ENCODE results near the gene HDAC5.

HDAC5 gene

DNA sequence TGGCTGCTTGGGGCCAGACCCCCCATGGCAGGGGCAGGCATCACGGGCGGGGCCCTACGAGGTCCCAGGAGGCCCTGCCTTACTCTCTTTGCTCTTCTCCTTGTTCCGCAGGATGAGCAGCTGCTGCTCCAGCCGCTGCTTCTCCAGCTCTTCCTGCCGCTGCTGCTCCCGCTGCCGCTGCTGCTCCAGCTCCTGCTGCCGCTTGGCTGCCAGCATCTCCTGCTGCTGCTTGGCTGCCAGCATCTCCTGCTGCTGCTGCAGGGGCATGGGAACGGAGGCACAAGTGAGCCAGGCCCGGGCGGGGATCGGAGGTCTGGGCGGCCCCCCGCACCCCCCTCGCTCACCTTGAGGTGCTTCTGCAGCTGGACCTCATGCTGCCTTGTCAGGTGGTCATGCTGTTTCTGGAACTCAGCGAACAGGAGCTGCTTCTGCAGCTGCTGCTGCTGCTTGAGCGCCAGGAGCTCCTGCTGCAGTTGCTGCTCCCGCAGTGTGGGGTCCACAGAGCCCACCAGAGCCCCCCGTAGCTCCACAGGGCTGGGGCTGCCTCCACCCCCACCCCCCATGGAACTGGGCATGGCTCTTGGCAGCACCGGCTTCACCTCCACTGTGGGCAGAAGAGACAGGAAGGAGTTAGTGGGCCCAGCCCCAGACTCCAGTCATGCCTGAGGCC, 30.1 kb downstream of the HDAC5 start:
- Histone ChIP-seq H3K79me2 (ENCODE audit: insufficient read depth, low read length) (no peaks in the 10 kb centered on the region), H2AFZ (ENCODE audit: low read depth, low read length) (no peak overlapping the region), H3K9ac (ENCODE audit: low read depth, low read length) (no peak overlapping the region), H3K4me3 (ENCODE audit: low read depth in 1 of 2, low read length in 2 of 2) (no peak overlapping the region), H4K20me1 (ENCODE audit: insufficient read depth, low read length) (no peaks in the 10 kb centered on the region), H3K27me3 (ENCODE audit: insufficient read depth, low read length, poor library complexity) (no peaks in the 10 kb centered on the region), H3K36me3 (ENCODE audit: insufficient read depth, low read length) (no peaks in the 10 kb centered on the region), H3K9me3 (ENCODE audit: insufficient read depth, low read length, severe bottlenecking) (no peaks in the 10 kb centered on the region), H3K4me2 (ENCODE audit: insufficient read depth, low read length) (no peak overlapping the region), H3K27ac (ENCODE audit: low read length) (no peak overlapping the region), H3K4me1 (ENCODE audit: insufficient read depth, low read length) (peaks cover 14% of the 10 kb centered on the region)
- no peak for ATAC-seq (ENCODE audit: insufficient read depth, low read depth)
- no peak for TF ChIP-seq EZH2 (IDR thresholded peaks at IDR 0.05; ENCODE audit: borderline replicate concordance, low read depth, low read length, severe bottlenecking)
- TF ChIP-seq, protein P1, sequence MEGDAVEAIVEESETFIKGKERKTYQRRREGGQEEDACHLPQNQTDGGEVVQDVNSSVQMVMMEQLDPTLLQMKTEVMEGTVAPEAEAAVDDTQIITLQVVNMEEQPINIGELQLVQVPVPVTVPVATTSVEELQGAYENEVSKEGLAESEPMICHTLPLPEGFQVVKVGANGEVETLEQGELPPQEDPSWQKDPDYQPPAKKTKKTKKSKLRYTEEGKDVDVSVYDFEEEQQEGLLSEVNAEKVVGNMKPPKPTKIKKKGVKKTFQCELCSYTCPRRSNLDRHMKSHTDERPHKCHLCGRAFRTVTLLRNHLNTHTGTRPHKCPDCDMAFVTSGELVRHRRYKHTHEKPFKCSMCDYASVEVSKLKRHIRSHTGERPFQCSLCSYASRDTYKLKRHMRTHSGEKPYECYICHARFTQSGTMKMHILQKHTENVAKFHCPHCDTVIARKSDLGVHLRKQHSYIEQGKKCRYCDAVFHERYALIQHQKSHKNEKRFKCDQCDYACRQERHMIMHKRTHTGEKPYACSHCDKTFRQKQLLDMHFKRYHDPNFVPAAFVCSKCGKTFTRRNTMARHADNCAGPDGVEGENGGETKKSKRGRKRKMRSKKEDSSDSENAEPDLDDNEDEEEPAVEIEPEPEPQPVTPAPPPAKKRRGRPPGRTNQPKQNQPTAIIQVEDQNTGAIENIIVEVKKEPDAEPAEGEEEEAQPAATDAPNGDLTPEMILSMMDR (IDR thresholded peaks at IDR 0.05; ENCODE audit: borderline replicate concordance, extremely low read depth, low read length, poor library complexity, severe bottlenecking), result no peak
- DNase-seq, result no peak

DNA sequence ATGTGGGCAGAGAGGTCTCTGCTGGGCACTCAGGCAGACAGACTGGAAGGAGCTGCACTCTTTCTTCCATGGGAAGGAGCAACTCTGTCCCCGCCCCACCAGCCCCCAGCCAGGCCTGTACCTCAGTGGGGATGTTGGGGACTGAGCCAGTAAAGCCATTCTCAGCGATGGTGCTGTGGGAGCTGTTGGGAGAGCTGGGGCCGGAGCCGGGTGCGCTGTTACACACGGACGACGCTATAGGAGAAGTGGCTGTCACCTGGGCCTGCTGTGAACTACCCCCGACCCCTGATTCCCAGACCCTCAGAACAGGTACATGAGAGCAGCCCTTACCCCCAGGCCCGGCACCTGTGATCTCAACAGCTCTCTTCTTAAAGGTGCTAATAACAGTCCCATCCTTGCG, 31.4 kb downstream of the HDAC5 start:
- Histone ChIP-seq H3K36me3 (ENCODE audit: insufficient read depth, low read length) (no peaks in the 10 kb centered on the region), H3K4me1 (ENCODE audit: insufficient read depth, low read length) (peaks cover 14% of the 10 kb centered on the region), H4K20me1 (ENCODE audit: insufficient read depth, low read length) (no peaks in the 10 kb centered on the region), H2AFZ (ENCODE audit: low read depth, low read length) (no peak overlapping the region), H3K9me3 (ENCODE audit: insufficient read depth, low read length, severe bottlenecking) (no peaks in the 10 kb centered on the region), H3K4me2 (ENCODE audit: insufficient read depth, low read length) (no peak overlapping the region), H3K4me3 (ENCODE audit: low read depth in 1 of 2, low read length in 2 of 2) (no peak overlapping the region), H3K9ac (ENCODE audit: low read depth, low read length) (no peak overlapping the region), H3K27me3 (ENCODE audit: insufficient read depth, low read length, poor library complexity) (no peaks in the 10 kb centered on the region), H3K27ac (ENCODE audit: low read length) (no peak overlapping the region), H3K79me2 (ENCODE audit: insufficient read depth, low read length) (no peaks in the 10 kb centered on the region)
- DNase-seq (no peak), ATAC-seq (ENCODE audit: insufficient read depth, low read depth) (no peak)
- TF ChIP-seq, protein P1 (IDR thresholded peaks at IDR 0.05; ENCODE audit: borderline replicate concordance, extremely low read depth, low read length, poor library complexity, severe bottlenecking), result no peak

DNA sequence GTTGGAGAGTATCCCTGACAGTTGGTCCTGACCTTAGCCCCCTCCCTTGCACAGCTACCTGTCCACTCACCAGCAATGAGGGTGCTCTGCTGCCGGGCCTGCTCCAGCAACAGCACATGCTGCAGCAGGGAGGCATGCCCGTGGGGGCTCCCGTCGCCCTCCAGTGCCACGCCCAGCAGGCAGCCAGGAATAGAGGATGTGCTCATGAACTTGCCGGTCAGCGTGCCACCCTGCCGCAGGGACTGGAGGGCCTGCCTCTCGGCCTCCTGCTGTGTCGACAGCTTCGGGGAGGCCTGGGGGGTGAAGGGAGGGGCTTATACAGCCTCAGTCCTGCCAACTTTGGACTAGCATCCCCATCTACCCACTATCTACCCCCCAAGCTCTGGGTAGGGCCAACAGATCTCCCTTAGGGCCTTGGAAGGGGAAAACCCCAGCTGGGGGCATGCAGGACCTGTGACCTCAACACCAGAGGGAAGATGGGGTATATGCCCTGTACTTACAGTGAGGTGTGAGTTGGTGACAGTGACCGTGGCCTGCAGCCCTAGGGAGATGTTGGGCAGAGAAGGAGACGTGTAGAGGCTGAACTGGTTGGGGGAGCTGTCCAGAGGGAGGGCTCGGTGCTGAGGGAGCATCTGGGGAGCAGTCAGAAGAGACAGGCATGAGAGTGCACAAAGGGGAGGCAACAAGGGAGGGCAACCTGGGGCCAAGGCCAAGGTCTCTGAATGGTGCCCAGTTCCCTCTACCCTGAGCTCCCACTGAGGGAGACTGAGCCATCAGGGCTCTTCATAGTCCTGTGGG, 32.0 kb downstream of the HDAC5 start:
- TF ChIP-seq EZH2 (IDR thresholded peaks at IDR 0.05; ENCODE audit: borderline replicate concordance, low read depth, low read length, severe bottlenecking), result no peak
- TF ChIP-seq, protein P1 (IDR thresholded peaks at IDR 0.05; ENCODE audit: borderline replicate concordance, extremely low read depth, low read length, poor library complexity, severe bottlenecking), result no peak
- ATAC-seq (ENCODE audit: insufficient read depth, low read depth), result no peak

More for the DNA sequence above, 32.0 kb downstream of the HDAC5 start:
- Histone ChIP-seq H3K36me3 (ENCODE audit: insufficient read depth, low read length) (no peaks in the 10 kb centered on the region), H2AFZ (ENCODE audit: low read depth, low read length) (no peak overlapping the region), H3K4me1 (ENCODE audit: insufficient read depth, low read length) (peaks cover 14% of the 10 kb centered on the region), H3K79me2 (ENCODE audit: insufficient read depth, low read length) (no peaks in the 10 kb centered on the region), H3K9me3 (ENCODE audit: insufficient read depth, low read length, severe bottlenecking) (no peaks in the 10 kb centered on the region), H3K4me3 (ENCODE audit: low read depth in 1 of 2, low read length in 2 of 2) (no peak overlapping the region), H3K27me3 (ENCODE audit: insufficient read depth, low read length, poor library complexity) (no peaks in the 10 kb centered on the region), H4K20me1 (ENCODE audit: insufficient read depth, low read length) (no peaks in the 10 kb centered on the region), H3K27ac (ENCODE audit: low read length) (no peak overlapping the region), H3K4me2 (ENCODE audit: insufficient read depth, low read length) (no peak overlapping the region), H3K9ac (ENCODE audit: low read depth, low read length) (no peak overlapping the region)
- no peak for DNase-seq

Measured in DND-41 (cell line).